BLaER1 treated with 17β-estradiol and CSF1 and Interleukin-3, amounts not matched to agents 10 nM and 100 nM (cell line): Measurements from ENCODE around the gene FXN.

ENCODE experiments used
- H3K27ac ChIP-seq, 11 experiments: shearing (Covaris generic); formaldehyde crosslinking; 2 replicates each; pipeline ENCODE4 v1.8.1; 2022
- H3K27me3 ChIP-seq, 11 experiments: shearing (Covaris generic); formaldehyde crosslinking; 2 replicates each; pipeline ENCODE4 v1.8.1; 2022
- H3K36me3 ChIP-seq, 11 experiments: shearing (Covaris generic); formaldehyde crosslinking; 2 replicates each; pipeline ENCODE4 v1.8.1; 2022
- H3K4me1 ChIP-seq, 10 experiments: shearing (Covaris generic); formaldehyde crosslinking; 2 replicates each; pipeline ENCODE4 v1.8.1; 2022
- H3K4me2 ChIP-seq, 11 experiments: shearing (Covaris generic); formaldehyde crosslinking; 2 replicates each; pipeline ENCODE4 v1.8.1; 2022
- H3K4me3 ChIP-seq, 10 experiments: shearing (Covaris generic); formaldehyde crosslinking; 2 replicates each; pipeline ENCODE4 v1.8.1; 2022
- H3K9ac ChIP-seq, 11 experiments: shearing (Covaris generic); formaldehyde crosslinking; 2 replicates each; pipeline ENCODE4 v1.8.1; 2022
- H3K9me3 ChIP-seq, 11 experiments: shearing (Covaris generic); formaldehyde crosslinking; replicated peaks in 1 of 11; 2 replicates each; pipeline ENCODE4 v1.8.1; 2022
- H4K20me1 ChIP-seq, 11 experiments: shearing (Covaris generic); formaldehyde crosslinking; 2 replicates each; pipeline ENCODE4 v1.8.1; 2022
- Cebpa-rat ChIP-seq, 11 experiments: shearing (Covaris generic); IDR thresholded peaks; 2 replicates each; pipeline ENCODE4 v1.8.1; 2022

The FXN gene

DNA sequence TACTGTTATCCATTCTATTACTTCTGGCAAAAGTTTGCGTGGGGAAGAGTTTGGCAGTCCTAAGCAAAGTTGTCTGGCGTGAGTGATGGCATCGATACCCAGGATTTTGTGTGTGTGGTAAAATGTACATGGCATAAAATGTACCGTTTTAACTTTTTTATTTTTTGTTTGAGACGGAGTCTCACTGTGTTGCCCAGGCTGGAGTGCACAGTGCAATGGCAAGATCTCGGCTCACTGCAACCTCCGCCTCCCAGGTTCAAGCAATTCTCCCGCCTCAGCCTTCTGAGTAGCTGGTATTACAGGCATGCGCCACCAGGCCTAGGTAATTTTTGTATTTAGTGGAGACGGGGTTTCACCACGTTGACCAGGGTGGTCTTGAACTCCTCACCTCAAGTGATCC, 83.1 kb downstream of the FXN start:
- H3K9me3 ChIP-seq, result no peaks in the 10 kb centered on the region
- H3K4me1 ChIP-seq, result peaks cover 15 to 40% (median 33%) of the 10 kb centered on the region in 10 experiments
- peaks cover 0 to 5% (median 0%) of the 10 kb centered on the region in 11 experiments; a peak in 1 of 22 replicates for H4K20me1 ChIP-seq
- H3K4me3 ChIP-seq, result no peak overlapping the region
- H3K27me3 ChIP-seq, result peaks cover 0 to 25% (median 0%) of the 10 kb centered on the region in 11 experiments; a peak in 5 of 22 replicates
- TF ChIP-seq Cebpa-rat (IDR thresholded peaks at IDR 0.05), result no peak
- no peak overlapping the region for H3K4me2 ChIP-seq
- H3K27ac ChIP-seq, result no peak overlapping the region
- no peaks in the 10 kb centered on the region for H3K36me3 ChIP-seq
- no peak overlapping the region for H3K9ac ChIP-seq

DNA sequence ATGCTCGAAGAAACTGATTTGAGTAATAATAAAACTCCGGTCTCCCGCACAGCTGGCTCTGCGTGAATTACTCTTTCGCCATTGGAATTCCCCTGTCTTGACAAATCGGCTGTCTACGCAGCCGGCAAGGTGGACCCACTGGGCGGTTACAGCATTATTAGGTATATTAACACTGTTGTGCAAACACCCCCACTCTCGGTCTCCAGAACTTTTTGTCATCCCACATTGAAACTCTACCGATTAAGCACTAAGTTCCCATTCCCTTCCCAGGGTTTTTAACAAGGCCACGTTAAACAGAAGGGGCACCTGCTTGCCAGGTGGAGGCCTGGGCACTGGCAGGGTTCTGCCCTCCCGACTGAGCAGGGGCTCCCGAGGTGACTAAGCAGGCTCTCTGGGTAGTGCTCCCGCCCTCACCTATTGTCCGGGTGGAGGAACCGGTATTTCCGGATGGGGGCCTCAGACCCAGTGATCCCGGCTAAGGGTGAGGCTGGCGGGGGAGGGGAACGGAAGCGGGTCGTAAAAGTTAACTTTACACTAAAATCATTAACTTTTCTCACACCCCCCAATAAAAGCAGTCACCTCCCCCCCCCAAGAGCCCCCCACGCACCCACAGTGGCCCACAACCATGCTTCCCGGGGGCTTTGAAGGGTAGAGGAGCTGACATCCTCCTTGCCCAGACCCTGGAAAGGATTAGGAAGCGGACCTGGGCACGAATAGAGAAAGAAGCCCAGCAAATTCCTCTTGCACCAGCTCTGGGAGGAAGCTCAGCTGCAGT, 85.0 kb downstream of the FXN start:
- Histone ChIP-seq H3K27me3 (peaks cover 0 to 25% (median 0%) of the 10 kb centered on the region in 11 experiments; a peak in 5 of 22 replicates), H3K27ac (peak overlapping the region in 7 of 11 experiments; percentile 29 to 75 (median 64); a peak in 9 of 22 replicates), H3K9me3 (no peaks in the 10 kb centered on the region), H4K20me1 (peaks cover 0 to 5% (median 0%) of the 10 kb centered on the region in 11 experiments; a peak in 1 of 22 replicates), H3K4me3 (peak overlapping the region; percentile 67 to 84 (median 76)), H3K4me2 (peak overlapping the region; percentile 86 to 100 (median 99)), H3K36me3 (no peaks in the 10 kb centered on the region), H3K4me1 (peaks cover 6 to 25% (median 20%) of the 10 kb centered on the region in 10 experiments), H3K9ac (peak overlapping the region in 9 of 11 experiments; percentile 49 to 81 (median 75); a peak in 15 of 22 replicates)
- no peak for TF ChIP-seq Cebpa-rat (IDR thresholded peaks at IDR 0.05)

DNA sequence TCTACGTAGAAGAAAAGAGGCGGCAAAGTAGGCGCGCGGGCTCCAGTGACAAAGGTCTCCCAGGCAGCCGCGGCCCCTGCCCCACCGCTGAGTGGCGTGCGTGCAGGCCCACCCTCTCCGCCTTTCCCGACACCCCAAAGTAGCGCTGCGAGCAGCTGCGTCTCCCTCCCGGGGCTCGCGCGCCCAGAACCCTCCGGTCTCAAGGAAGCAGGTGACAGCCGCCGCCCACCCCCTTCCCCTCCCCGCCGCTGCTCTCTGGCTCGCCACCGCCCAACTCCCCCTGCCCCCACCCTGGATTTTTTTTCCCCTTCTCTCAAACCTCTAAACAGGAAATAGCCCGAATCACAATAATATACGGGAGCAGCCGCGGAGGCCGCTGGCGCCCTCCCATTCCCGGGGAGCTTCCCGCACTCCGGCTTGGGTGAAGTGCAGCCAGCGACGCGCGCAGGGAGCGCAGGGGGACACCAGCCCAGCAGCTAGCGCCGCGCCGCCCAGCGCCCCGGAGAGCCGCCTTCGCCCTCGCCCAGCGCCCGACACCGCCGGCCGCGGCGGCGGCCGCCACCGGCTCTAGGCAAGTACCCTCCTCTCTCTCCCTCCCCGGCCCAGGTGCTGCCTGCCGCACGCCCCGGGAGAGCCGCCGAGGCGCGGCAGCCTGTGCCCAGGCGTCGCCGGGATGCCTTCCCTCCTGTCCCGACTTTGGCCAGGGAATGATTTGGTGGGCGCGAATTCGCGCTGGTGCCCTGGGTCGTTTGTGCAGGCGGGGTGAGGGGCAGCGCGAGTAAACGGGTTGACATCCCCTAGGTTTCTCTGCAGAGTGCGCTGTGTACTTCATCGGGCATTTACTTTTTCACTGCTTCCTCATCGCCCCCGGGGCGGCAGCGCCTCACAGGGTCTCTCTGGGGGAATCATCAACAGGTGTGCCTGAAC, 85.9 kb downstream of the FXN start:
- H3K9ac ChIP-seq, result peak overlapping the region; percentile 11 to 81 (median 76); a peak in 21 of 22 replicates
- H3K27me3 ChIP-seq, result peaks cover 0 to 25% (median 0%) of the 10 kb centered on the region in 11 experiments; a peak in 5 of 22 replicates
- peak overlapping the region; percentile 67 to 84 (median 76) for H3K4me3 ChIP-seq
- H3K4me1 ChIP-seq, result peaks cover 6 to 25% (median 20%) of the 10 kb centered on the region in 10 experiments
- H4K20me1 ChIP-seq, result peaks cover 0 to 5% (median 0%) of the 10 kb centered on the region in 11 experiments; a peak in 1 of 22 replicates
- H3K27ac ChIP-seq, result peak overlapping the region in 9 of 11 experiments; percentile 36 to 75 (median 69); a peak in 18 of 22 replicates
- TF ChIP-seq Cebpa-rat (IDR thresholded peaks at IDR 0.05), result no peak
- H3K4me2 ChIP-seq, result peak overlapping the region; percentile 86 to 100 (median 99)
- no peaks in the 10 kb centered on the region for H3K9me3 ChIP-seq
- H3K36me3 ChIP-seq, result no peaks in the 10 kb centered on the region

DNA sequence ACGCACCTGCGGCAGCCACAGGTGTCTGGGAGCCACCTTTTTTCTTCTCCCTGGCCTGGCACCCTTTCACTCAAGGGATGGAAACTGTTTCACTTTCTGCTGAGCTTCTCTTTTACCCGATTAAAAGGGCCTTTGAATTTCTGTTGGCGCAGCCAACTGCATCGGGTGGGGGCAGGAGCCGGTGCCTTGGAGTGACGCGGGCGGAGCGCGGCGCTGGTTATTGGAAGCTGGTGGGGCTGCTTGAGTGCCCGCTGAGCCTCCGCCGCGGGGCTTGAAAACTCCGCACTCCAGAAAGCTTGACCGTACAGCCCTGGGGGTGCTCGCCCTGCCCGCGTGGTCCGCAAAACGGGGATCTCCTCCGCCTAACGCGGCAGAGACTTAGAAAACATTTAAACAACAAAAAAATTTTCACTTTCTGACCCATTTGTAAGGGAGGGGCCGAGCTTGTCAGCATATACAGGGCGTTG, 86.6 kb downstream of the FXN start:
- no peak for TF ChIP-seq Cebpa-rat (IDR thresholded peaks at IDR 0.05)
- peak overlapping the region; percentile 67 to 84 (median 76) for H3K4me3 ChIP-seq
- H3K27ac ChIP-seq, result peak overlapping the region in 9 of 11 experiments; percentile 36 to 75 (median 69); a peak in 16 of 22 replicates
- no peaks in the 10 kb centered on the region for H3K36me3 ChIP-seq
- H3K27me3 ChIP-seq, result peaks cover 0 to 25% (median 0%) of the 10 kb centered on the region in 11 experiments; a peak in 5 of 22 replicates
- H4K20me1 ChIP-seq, result peaks cover 0 to 5% (median 0%) of the 10 kb centered on the region in 11 experiments; a peak in 1 of 22 replicates
- peaks cover 6 to 25% (median 20%) of the 10 kb centered on the region in 10 experiments for H3K4me1 ChIP-seq
- H3K9me3 ChIP-seq, result no peaks in the 10 kb centered on the region
- H3K4me2 ChIP-seq, result peak overlapping the region; percentile 86 to 100 (median 99)
- peak overlapping the region; percentile 11 to 81 (median 76); a peak in 21 of 22 replicates for H3K9ac ChIP-seq

DNA sequence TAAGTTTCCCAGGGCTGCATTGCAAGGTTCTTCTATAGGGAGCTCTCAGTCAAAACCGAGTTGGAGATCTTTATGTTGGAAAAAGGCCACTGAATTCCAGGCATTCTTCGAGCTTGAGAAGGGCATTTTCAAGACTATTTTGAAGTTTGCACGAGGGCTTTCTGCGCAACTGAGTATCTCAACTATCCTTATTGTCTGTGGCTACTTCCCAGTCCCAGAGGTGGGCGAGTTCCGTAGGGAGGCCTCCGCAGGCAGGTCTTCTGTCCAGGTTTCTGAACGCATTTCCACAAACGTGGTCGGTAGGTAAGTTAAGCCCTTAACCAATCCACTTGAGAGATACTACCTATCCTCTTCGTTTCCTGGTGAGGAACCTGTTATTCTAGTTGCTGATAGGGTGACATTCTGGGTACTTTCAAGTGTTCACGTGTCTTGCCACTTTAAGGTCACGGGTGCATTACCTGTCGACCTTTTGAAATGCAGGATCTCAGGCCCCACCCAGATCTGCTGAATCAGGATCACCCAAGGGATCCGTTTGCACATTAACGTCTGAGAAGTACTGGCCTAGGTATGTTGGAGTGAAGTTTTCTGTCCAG, 87.1 kb downstream of the FXN start:
- Histone ChIP-seq H3K4me2 (peak overlapping the region; percentile 86 to 100 (median 99)), H4K20me1 (peaks cover 0 to 5% (median 0%) of the 10 kb centered on the region in 11 experiments; a peak in 1 of 22 replicates), H3K9ac (peak overlapping the region; percentile 11 to 81 (median 76); a peak in 20 of 22 replicates), H3K27me3 (peaks cover 0 to 25% (median 0%) of the 10 kb centered on the region in 11 experiments; a peak in 5 of 22 replicates), H3K4me3 (peak overlapping the region; percentile 67 to 84 (median 76)), H3K36me3 (no peaks in the 10 kb centered on the region), H3K9me3 (no peaks in the 10 kb centered on the region), H3K4me1 (peaks cover 6 to 25% (median 20%) of the 10 kb centered on the region in 10 experiments), H3K27ac (peak overlapping the region in 9 of 11 experiments; percentile 36 to 75 (median 69); a peak in 13 of 22 replicates)
- no peak for TF ChIP-seq Cebpa-rat (IDR thresholded peaks at IDR 0.05)

DNA sequence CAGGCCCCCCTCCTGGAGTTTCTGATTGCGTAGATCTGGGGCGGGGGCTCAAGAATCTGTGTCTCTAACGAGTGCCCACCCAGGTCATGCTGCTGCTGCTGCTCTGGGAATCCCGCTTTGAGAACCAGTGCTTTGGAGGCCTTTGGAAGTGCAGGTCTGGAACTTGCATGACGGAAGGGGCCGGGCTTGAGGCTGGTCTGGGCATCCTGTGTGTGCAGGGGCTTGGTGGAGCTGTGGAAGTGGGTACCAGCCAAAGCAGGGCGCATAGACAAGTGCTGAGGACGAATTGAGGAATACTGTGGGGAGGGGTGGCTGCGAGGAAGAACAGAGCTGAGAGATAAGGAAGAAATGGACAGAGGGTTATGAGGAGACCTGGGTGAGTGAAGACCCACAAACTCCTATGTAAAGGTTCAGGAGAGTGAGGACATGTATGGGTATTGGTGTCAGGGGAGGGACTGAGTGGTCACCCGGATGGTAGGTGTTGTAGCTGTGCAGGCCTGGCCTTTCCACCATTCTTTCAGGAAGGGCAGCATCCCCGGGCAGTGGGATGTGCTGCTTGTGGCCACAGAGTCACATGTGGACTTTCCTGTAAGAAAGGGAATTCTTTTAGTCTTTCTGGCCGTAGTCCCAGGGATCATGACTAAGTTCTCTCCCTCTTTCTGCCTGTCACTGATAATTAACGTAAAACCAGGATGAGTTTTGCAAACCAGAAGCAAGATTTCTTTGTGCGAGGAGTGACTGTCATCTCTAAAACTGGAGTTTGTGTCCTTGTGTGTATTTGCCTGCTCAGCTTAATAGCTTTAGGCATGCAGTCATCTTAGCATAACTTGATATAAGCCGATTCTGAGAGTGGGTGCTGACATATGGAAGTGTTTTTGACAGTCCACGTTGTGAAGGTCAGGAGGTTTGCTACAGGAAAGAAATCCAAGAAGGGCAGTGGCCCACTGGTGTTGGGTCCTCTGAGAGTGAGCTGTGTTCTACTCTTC, 95.2 kb downstream of the FXN start:
- H3K9ac ChIP-seq, result no peak overlapping the region
- no peaks in the 10 kb centered on the region for H3K9me3 ChIP-seq
- no peak overlapping the region for H3K27ac ChIP-seq
- peaks cover 0 to 14% (median 0%) of the 10 kb centered on the region in 11 experiments; a peak in 2 of 22 replicates for H3K36me3 ChIP-seq
- H4K20me1 ChIP-seq, result no peaks in the 10 kb centered on the region; a peak in 1 of 22 replicates
- H3K4me3 ChIP-seq, result no peak overlapping the region
- no peaks in the 10 kb centered on the region for H3K4me1 ChIP-seq
- H3K27me3 ChIP-seq, result no peaks in the 10 kb centered on the region
- TF ChIP-seq Cebpa-rat (IDR thresholded peaks at IDR 0.05), result no peak
- no peak overlapping the region for H3K4me2 ChIP-seq

DNA sequence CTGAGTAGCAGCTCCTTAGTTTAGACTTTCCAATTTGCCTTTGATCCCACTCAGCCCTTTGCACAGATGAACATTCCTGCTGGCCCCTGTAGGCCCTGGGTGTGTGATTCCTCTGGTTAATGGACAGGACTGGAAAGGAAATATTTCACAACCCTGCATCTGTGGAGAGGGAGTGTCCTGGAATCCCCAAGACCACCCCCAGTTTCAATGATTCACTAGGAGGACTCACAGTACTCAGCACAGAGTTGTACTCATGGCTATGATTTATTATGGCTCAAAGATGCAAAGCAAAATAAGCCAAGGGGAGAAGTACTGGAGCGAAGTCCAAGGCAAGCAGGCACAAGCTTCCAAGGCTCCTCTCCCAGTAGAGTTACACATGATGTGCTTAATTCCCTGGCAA, 96.1 kb downstream of the FXN start:
- Histone ChIP-seq H4K20me1 (no peaks in the 10 kb centered on the region; a peak in 1 of 22 replicates), H3K27me3 (no peaks in the 10 kb centered on the region), H3K4me1 (no peaks in the 10 kb centered on the region), H3K9ac (no peak overlapping the region), H3K27ac (no peak overlapping the region), H3K36me3 (peaks cover 0 to 14% (median 0%) of the 10 kb centered on the region in 11 experiments; a peak in 2 of 22 replicates), H3K9me3 (no peaks in the 10 kb centered on the region), H3K4me3 (no peak overlapping the region), H3K4me2 (no peak overlapping the region)
- TF ChIP-seq Cebpa-rat (IDR thresholded peaks at IDR 0.05), result no peak
